HepG2 (cell line): ENCODE measurements around the gene VKORC1L1. TPM values are rescaled to one million over a fixed set of nuclear protein-coding genes. Genes with fewer than 3 reads are reported as not detected.

Experiments used
- ATAC-seq: fragments of 200-7000 bp; cut with Tn5 transposase; 3 replicates; pipeline ENCODE4 v1.9.1; 2020; ENCODE audit warnings: mild to moderate bottlenecking, moderate library complexity
- BruUV-seq: library from RNA; stranded (reverse); fragments of 400-500 nt; replicated peaks from 2 replicates; lab custom pipeline; 2021; lab: Mats Ljungman, UMichigan
- CTCF ChIA-PET: fragments of 300-600 bp; formaldehyde crosslinking; extraction: SDS; loops from one replicate; lab custom pipeline; 2021; ENCODE audit warnings: low total read pairs, inconsistent platforms, low intra/inter-chr PET ratio; lab: Yijun Ruan, JAX
- POLR2A ChIA-PET: fragments of 350-600 bp; sonication (Branson Sonifier 250); formaldehyde crosslinking; loops from one replicate; lab custom pipeline; 2020; ENCODE audit warnings: antibody characterized with exemption, inconsistent platforms; lab: Yijun Ruan, JAX
- DNase-seq: peaks from one replicate; pipeline ENCODE4 v3.0.0-alpha.2; 2015; ENCODE audit warnings: low spot score
- FAIRE-seq: peaks from 3 replicates; lab custom pipeline; 2011; peaks lifted over from hg19 to GRCh38; lab: Jason Lieb, UNC
- H2AFZ ChIP-seq: one replicate; pipeline ENCODE4 v1.6.1; 2011; ENCODE audit warnings: low read length, inconsistent platforms
- H3K27ac ChIP-seq: fragments of 300-600 bp; 3 replicates; pipeline ENCODE4 v1.8.0; 2011; ENCODE audit warnings: mixed run types, mild to moderate bottlenecking, mixed read lengths, low read length, inconsistent platforms; ENCODE audit not compliant: insufficient read depth; ENCODE audit errors: extremely low read length
- H3K27me3 ChIP-seq, 2 experiments: fragments of 200-600 bp in 1 of 2; 2 replicates in 1 of 2; 3 replicates in 1 of 2; pipeline versions ENCODE4 v1.6.0 to v1.8.0; 2011; ENCODE audit warnings: low read length in 2 of 2, mild to moderate bottlenecking in 2 of 2, moderate library complexity in 2 of 2, inconsistent platforms in 1 of 2; ENCODE audit not compliant: insufficient read depth in 2 of 2, control insufficient read depth in 1 of 2
- H3K36me3 ChIP-seq, 2 experiments: fragments of 200-600 bp in 1 of 2; replicated peaks in 1 of 2; 2 replicates in 1 of 2; 3 replicates in 1 of 2; pipeline versions ENCODE4 v1.5.1 to v1.8.0; 2011; ENCODE audit warnings: low read length in 2 of 2, inconsistent platforms in 1 of 2; ENCODE audit not compliant: insufficient read depth in 2 of 2, control insufficient read depth in 1 of 2
- H3K4me1 ChIP-seq: 2 replicates; pipeline ENCODE4 v1.5.1; 2012; ENCODE audit warnings: low read length, inconsistent platforms; ENCODE audit not compliant: insufficient read depth
- H3K4me2 ChIP-seq: 2 replicates; pipeline ENCODE4 v1.6.0; 2011; ENCODE audit warnings: low read depth, low read length, inconsistent platforms
- H3K4me3 ChIP-seq, 3 experiments: fragments of 200-600 bp in 1 of 3; sonication (generic), shearing (Covaris generic) in 1 of 3; replicated peaks in 1 of 3; 2 replicates each; pipeline ENCODE4 v1.5.1; 2011 to 2016; ENCODE audit warnings: low read length in 3 of 3, inconsistent platforms in 2 of 3, low read depth in 2 of 3, mild to moderate bottlenecking in 2 of 3, control low read depth in 1 of 3, mixed read lengths in 1 of 3; ENCODE audit not compliant: insufficient read depth in 1 of 3
- H3K79me2 ChIP-seq: one replicate; pipeline ENCODE4 v1.6.1; 2011; ENCODE audit warnings: low read length, inconsistent platforms; ENCODE audit not compliant: insufficient read depth
- H3K9ac ChIP-seq: 2 replicates; pipeline ENCODE4 v1.6.0; 2011; ENCODE audit warnings: mild to moderate bottlenecking, low read depth, low read length, inconsistent platforms; ENCODE audit not compliant: insufficient read depth
- H3K9me3 ChIP-seq: 2 replicates; pipeline ENCODE4 v1.5.1; 2012; ENCODE audit warnings: mild to moderate bottlenecking, low read length
- H4K20me1 ChIP-seq: 2 replicates; pipeline ENCODE4 v1.6.0; 2011; ENCODE audit warnings: inconsistent platforms, mild to moderate bottlenecking, low read length, moderate library complexity; ENCODE audit not compliant: insufficient read depth
- NFYB ChIP-seq: sonication (generic); formaldehyde crosslinking; IDR thresholded peaks from 2 replicates; pipeline ENCODE4 v1.4.0; 2020; ENCODE audit warnings: missing genetic modification reagents
- ONECUT2 ChIP-seq: sonication (generic); formaldehyde crosslinking; IDR thresholded peaks from 2 replicates; pipeline ENCODE4 v1.4.0; 2020; ENCODE audit warnings: missing genetic modification reagents
- RAD51 ChIP-seq: fragments of 450-650 bp; IDR thresholded peaks from 2 replicates; pipeline ENCODE4 v1.6.1; 2016; ENCODE audit warnings: borderline replicate concordance
- RXRB ChIP-seq: IDR thresholded peaks from 2 replicates; pipeline ENCODE4 v1.6.1; 2016; ENCODE audit warnings: borderline replicate concordance, missing genetic modification reagents, missing compliant biosample characterization
- SMARCC2 ChIP-seq: fragments of 450-650 bp; IDR thresholded peaks from 2 replicates; pipeline ENCODE4 v1.6.1; 2017; ENCODE audit warnings: antibody characterized with exemption, mild to moderate bottlenecking
- ZFAT ChIP-seq: sonication (generic); formaldehyde crosslinking; conservative IDR thresholded peaks from 2 replicates; pipeline ENCODE4 v1.8.1; 2023; ENCODE audit warnings: missing genetic modification reagents, inconsistent platforms
- ZMYM4 ChIP-seq: sonication (generic); formaldehyde crosslinking; IDR thresholded peaks from 2 replicates; pipeline ENCODE4 v1.8.1; 2023; ENCODE audit warnings: mild to moderate bottlenecking, missing genetic modification reagents
- ZNF180 ChIP-seq: sonication (generic); formaldehyde crosslinking; IDR thresholded peaks from 2 replicates; pipeline ENCODE4 v1.4.0; 2020; ENCODE audit warnings: low read depth, missing genetic modification reagents, borderline replicate concordance
- ZNF569 ChIP-seq: sonication (generic); formaldehyde crosslinking; IDR thresholded peaks from 2 replicates; pipeline ENCODE4 v1.5.0; 2020; ENCODE audit warnings: mild to moderate bottlenecking, missing genetic modification reagents, moderate library complexity, borderline replicate concordance
- ZNF572 ChIP-seq: sonication (generic); formaldehyde crosslinking; IDR thresholded peaks from 2 replicates; pipeline ENCODE4 v1.5.1; 2020; ENCODE audit warnings: mild to moderate bottlenecking, missing genetic modification reagents
- WGBS: methylation state at CpG from one replicate; pipeline ENCODE4 v1.1.6; 2017; ENCODE audit warnings: low lambda C conversion rate; 5-methylcytosine and 5-hydroxymethylcytosine counted together
- in situ Hi-C: cut with HindIII; loops from 2 replicates; pipeline ENCODE4 v1.10.0; 2017; ENCODE audit warnings: low pct_unique_long_range_greater_than_20kb; ENCODE audit not compliant: extremely low pct_ligation_motif_present
- intact Hi-C: fragments of 100-400 bp; cut with micrococcal nuclease; formaldehyde crosslinking; loops from one replicate; pipeline ENCODE4 v1.10.0; 2022; ENCODE audit not compliant: unreplicated experiment
- polyA plus RNA-seq, 8 experiments: library from polyadenylated mRNA; depleted of rRNA in 3 of 8; stranded (reverse) in 7 of 8; unstranded in 1 of 8; fragments of >200 nt; fragmentation: Illumina TruSeq in 4 of 8; extraction: Trizol in 4 of 8; gene quantifications; 2 replicates each; pipeline versions ENCODE4 v1.2.1 to v1.2.3, GENCODE V29; 2011 to 2016; ENCODE audit warnings: low read depth in 4 of 8, missing spikeins in 1 of 8, mixed read lengths in 1 of 8; ENCODE audit not compliant: insufficient read depth in 1 of 8
- total RNA-seq, 5 experiments: library from RNA; depleted of rRNA; stranded (reverse); fragments of >200 nt; fragmentation: Illumina TruSeq; extraction: Trizol; gene quantifications; 2 replicates each; pipeline ENCODE4 v1.2.3, GENCODE V29; 2016; ENCODE audit warnings: low read depth in 1 of 5
- TF ChIP-seq, protein P1 (sequence below): sonication (generic); formaldehyde crosslinking; IDR thresholded peaks from 2 replicates; pipeline ENCODE4 v1.5.0; 2020; ENCODE audit warnings: missing genetic modification reagents
- TF ChIP-seq, protein P2 (sequence below): sonication (generic); formaldehyde crosslinking; IDR thresholded peaks from 2 replicates; pipeline ENCODE4 v1.5.0; 2020; ENCODE audit warnings: missing genetic modification reagents
- TF ChIP-seq, protein P3 (sequence below): sonication (generic); formaldehyde crosslinking; IDR thresholded peaks from 2 replicates; pipeline ENCODE4 v1.4.0; 2020; ENCODE audit warnings: missing genetic modification reagents, borderline replicate concordance

The VKORC1L1 gene
- total and polyA plus RNA-seq, 2 of the 13 experiments (the other 11 are each of a cell fraction or from before 2014, with no cell fraction given) = 13.9 to 16.5 TPM

DNA sequence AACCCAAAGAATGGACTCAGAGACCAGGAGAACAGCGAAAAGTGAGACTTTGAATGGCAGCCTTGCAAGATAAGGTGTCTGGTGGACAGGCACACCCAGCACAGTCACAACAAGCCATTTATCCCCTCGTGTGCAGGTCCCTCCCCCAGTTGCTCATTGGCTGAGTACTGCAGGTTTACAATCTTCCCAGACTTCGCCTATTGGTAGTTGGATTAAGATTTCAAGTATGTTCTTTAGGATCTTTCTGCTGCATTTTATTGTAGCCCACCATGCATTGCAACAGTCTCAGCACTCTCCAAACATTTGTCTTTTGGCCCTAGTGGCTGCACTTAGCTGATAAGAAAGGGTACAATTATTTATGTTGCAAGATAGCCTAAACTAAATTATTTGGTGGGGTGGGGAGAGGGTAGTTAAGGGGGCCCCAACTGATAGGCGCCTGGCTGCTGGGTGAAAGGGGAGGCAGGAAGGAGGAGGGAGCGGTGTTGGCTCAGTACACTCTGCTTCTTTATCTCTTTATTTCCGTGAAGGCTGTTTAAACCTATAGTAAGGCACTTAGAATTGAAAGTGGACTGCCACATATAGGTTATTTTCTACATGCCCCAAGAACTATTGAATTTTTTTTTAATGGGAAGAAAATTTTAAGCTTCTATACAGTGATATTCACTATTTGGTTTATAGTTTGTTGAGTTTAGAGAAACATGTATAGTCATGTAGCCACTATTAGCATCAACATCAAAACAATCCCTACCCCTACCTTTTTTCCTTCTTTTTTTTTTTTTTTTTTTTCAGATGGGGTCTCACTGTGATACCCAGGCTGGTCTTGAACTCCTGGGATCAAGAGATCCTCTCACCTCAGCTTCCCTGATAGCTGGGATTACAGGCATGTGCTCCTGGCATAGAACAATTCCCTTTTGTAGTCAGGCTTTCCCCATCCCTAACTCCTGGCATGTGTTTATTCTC is 54.9 kb downstream of the VKORC1L1 start:
- no peak overlapping the region for H3K4me2 ChIP-seq
- no peak overlapping the region for H2AFZ ChIP-seq
- H3K9me3 ChIP-seq = no peaks in the 10 kb centered on the region
- H3K27me3 ChIP-seq = no peaks in the 10 kb centered on the region
- ATAC-seq (peak; percentile 40; the same call in 1 of the 3 replicates), DNase-seq (no peak), FAIRE-seq (no peak)
- peaks cover 10% of the 10 kb centered on the region for H4K20me1 ChIP-seq
- no peak overlapping the region for H3K27ac ChIP-seq
- no peak overlapping the region for H3K4me3 ChIP-seq
- ChIA-PET CTCF (no interaction called here), POLR2A (no interaction called here)
- no peak overlapping the region for H3K9ac ChIP-seq
- peaks cover 16% of the 10 kb centered on the region for H3K79me2 ChIP-seq
- TF ChIP-seq ZNF569 (CRISPR knock-in tag) (no peak), NFYB (CRISPR knock-in tag) (peak; percentile 18; the same call in 1 of the 2 replicates), SMARCC2 (no peak)
- TF ChIP-seq, protein P1, sequence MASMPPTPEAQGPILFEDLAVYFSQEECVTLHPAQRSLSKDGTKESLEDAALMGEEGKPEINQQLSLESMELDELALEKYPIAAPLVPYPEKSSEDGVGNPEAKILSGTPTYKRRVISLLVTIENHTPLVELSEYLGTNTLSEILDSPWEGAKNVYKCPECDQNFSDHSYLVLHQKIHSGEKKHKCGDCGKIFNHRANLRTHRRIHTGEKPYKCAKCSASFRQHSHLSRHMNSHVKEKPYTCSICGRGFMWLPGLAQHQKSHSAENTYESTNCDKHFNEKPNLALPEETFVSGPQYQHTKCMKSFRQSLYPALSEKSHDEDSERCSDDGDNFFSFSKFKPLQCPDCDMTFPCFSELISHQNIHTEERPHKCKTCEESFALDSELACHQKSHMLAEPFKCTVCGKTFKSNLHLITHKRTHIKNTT = no peak
- intact Hi-C loops (no loop called here), in situ Hi-C loops (no loop called here)
- BruUV-seq = no TSS peak
- H3K36me3 ChIP-seq = no peaks in the 10 kb centered on the region
- peaks cover 39% of the 10 kb centered on the region for H3K4me1 ChIP-seq
- 84% methylated on average over 6 of the region's 6 CpGs for WGBS

DNA sequence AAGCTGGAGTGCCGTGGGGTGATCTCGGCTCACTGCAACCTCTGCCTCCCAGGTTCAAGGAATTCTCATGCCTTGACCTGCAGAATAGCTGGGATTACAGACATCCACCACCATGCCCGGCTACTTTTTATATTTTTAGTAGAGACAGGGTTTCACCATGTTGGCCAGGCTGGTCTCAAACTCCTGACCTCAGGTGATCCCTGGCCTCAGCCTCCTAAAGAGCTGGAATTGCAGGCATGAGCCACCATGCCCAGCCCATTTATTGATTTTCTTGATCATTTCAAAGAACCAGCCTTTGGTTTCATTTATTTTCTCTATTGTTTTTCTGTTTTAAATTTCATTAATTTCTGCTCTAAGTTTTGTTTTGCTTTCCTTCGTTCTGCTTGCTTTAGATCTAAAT is 58.8 kb downstream of the VKORC1L1 start:
- ChIA-PET CTCF (no interaction called here), POLR2A (no interaction called here)
- Histone ChIP-seq H3K27ac (no peak overlapping the region), H3K27me3 (no peaks in the 10 kb centered on the region), H3K9me3 (no peaks in the 10 kb centered on the region), H3K9ac (no peak overlapping the region), H3K36me3 (no peaks in the 10 kb centered on the region), H4K20me1 (peaks cover 3% of the 10 kb centered on the region; the same call in 1 of the 2 replicates), H3K4me1 (peaks cover 24% of the 10 kb centered on the region), H3K4me3 (no peak overlapping the region), H2AFZ (no peak overlapping the region), H3K4me2 (no peak overlapping the region), H3K79me2 (peaks cover 30% of the 10 kb centered on the region)
- intact Hi-C loops (no loop called here), in situ Hi-C loops (no loop called here)
- no peak for DNase-seq
- WGBS = 90% methylated on average over 4 of the region's 4 CpGs
- BruUV-seq = no TSS peak
- FAIRE-seq = no peak
- ATAC-seq = no peak
- TF ChIP-seq ZFAT (no peak), ZNF572 (CRISPR knock-in tag) (no peak), RAD51 (no peak), ONECUT2 (peak; percentile 92), ZMYM4 (CRISPR knock-in tag) (no peak), ZNF180 (CRISPR knock-in tag) (no peak), RXRB (CRISPR knock-in tag) (peak; percentile 34)
- TF ChIP-seq, protein P2, sequence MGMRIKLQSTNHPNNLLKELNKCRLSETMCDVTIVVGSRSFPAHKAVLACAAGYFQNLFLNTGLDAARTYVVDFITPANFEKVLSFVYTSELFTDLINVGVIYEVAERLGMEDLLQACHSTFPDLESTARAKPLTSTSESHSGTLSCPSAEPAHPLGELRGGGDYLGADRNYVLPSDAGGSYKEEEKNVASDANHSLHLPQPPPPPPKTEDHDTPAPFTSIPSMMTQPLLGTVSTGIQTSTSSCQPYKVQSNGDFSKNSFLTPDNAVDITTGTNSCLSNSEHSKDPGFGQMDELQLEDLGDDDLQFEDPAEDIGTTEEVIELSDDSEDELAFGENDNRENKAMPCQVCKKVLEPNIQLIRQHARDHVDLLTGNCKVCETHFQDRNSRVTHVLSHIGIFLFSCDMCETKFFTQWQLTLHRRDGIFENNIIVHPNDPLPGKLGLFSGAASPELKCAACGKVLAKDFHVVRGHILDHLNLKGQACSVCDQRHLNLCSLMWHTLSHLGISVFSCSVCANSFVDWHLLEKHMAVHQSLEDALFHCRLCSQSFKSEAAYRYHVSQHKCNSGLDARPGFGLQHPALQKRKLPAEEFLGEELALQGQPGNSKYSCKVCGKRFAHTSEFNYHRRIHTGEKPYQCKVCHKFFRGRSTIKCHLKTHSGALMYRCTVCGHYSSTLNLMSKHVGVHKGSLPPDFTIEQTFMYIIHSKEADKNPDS (CRISPR knock-in tag) = no peak
- TF ChIP-seq, protein P3, sequence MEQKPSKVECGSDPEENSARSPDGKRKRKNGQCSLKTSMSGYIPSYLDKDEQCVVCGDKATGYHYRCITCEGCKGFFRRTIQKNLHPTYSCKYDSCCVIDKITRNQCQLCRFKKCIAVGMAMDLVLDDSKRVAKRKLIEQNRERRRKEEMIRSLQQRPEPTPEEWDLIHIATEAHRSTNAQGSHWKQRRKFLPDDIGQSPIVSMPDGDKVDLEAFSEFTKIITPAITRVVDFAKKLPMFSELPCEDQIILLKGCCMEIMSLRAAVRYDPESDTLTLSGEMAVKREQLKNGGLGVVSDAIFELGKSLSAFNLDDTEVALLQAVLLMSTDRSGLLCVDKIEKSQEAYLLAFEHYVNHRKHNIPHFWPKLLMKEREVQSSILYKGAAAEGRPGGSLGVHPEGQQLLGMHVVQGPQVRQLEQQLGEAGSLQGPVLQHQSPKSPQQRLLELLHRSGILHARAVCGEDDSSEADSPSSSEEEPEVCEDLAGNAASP (CRISPR knock-in tag) = peak; percentile 82; the same call in 1 of the 2 replicates
